Nephron (organoid): ENCODE measurements around the gene INIP.

Source experiments
- H3K27ac Mint-ChIP-seq, 3 experiments: 2 replicates each; pipeline ENCODE4 v1.8.0; 2020; ENCODE audit warnings: mixed read lengths in 3 of 3, mild to moderate bottlenecking in 2 of 3, moderate library complexity in 1 of 3
- H3K27me3 Mint-ChIP-seq: 2 replicates; pipeline ENCODE4 v1.8.0; 2021; ENCODE audit warnings: low read depth, mild to moderate bottlenecking, moderate library complexity, mixed read lengths
- H3K36me3 Mint-ChIP-seq: 2 replicates; pipeline ENCODE4 v1.8.0; 2020; ENCODE audit warnings: low read depth, mixed read lengths
- H3K4me1 Mint-ChIP-seq: 2 replicates; pipeline ENCODE4 v1.8.0; 2020; ENCODE audit warnings: mixed read lengths
- H3K4me3 Mint-ChIP-seq, 3 experiments: 2 replicates each; pipeline ENCODE4 v1.8.0; 2020; ENCODE audit warnings: mild to moderate bottlenecking in 3 of 3, mixed read lengths in 3 of 3, moderate library complexity in 2 of 3
- H3K9me3 Mint-ChIP-seq: 2 replicates; pipeline ENCODE4 v1.8.0; 2020; ENCODE audit warnings: mixed read lengths
- CTCF ChIP-seq, 3 experiments: fragments of 200-600 bp; sonication (generic); IDR thresholded peaks; one replicate each; pipeline ENCODE4 v1.5.0; 2021; ENCODE audit warnings: antibody characterized with exemption in 3 of 3; ENCODE audit not compliant: unreplicated experiment in 3 of 3

Gene INIP

GRCh38 chr9:112719696-112720095 is 1.8 kb upstream of the INIP start:
- Mint-ChIP-seq H3K27ac (peak overlapping the region; percentile 41 to 80 (median 78)), H3K4me1 (peaks cover 9% of the 10 kb centered on the region), H3K9me3 (no peaks in the 10 kb centered on the region), H3K27me3 (no peaks in the 10 kb centered on the region), H3K36me3 (no peaks in the 10 kb centered on the region), H3K4me3 (peak overlapping the region; percentile 17 to 55 (median 33))
- no peak for TF ChIP-seq CTCF (IDR thresholded peaks at IDR 0.05; ENCODE audit: unreplicated experiment in 3 of 3)

GRCh38 chr9:112719241-112719691 is 1.3 kb upstream of the INIP start:
- no peak for TF ChIP-seq CTCF (IDR thresholded peaks at IDR 0.05; ENCODE audit: unreplicated experiment in 3 of 3)
- H3K27me3 Mint-ChIP-seq: no peaks in the 10 kb centered on the region

GRCh38 chr9:112712678-112713077 is 5.2 kb downstream of the INIP start:
- Mint-ChIP-seq H3K36me3 (peaks cover 35% of the 10 kb centered on the region), H3K4me3 (peak overlapping the region in 1 of 3 experiments; percentile 23), H3K27me3 (no peaks in the 10 kb centered on the region), H3K27ac (no peak overlapping the region), H3K4me1 (no peaks in the 10 kb centered on the region), H3K9me3 (peaks cover 13% of the 10 kb centered on the region)
- no peak for TF ChIP-seq CTCF (IDR thresholded peaks at IDR 0.05; ENCODE audit: unreplicated experiment in 3 of 3)

More at GRCh38 chr9:112719241-112719691, 1.3 kb upstream of the INIP start:
- Mint-ChIP-seq H3K4me3 (peak overlapping the region; percentile 80 to 88 (median 84)), H3K9me3 (no peaks in the 10 kb centered on the region), H3K4me1 (peaks cover 9% of the 10 kb centered on the region), H3K27ac (peak overlapping the region; percentile 41 to 80 (median 78)), H3K36me3 (peaks cover 3% of the 10 kb centered on the region)

GRCh38 chr9:112711050-112711689 is 6.7 kb downstream of the INIP start:
- Mint-ChIP-seq H3K4me1 (peaks cover 5% of the 10 kb centered on the region), H3K27me3 (no peaks in the 10 kb centered on the region)

GRCh38 chr9:112705768-112706427 is 12.0 kb downstream of the INIP start:
- Mint-ChIP-seq H3K4me1 (peaks cover 5% of the 10 kb centered on the region), H3K36me3 (peaks cover 17% of the 10 kb centered on the region)

More at GRCh38 chr9:112711050-112711689, 6.7 kb downstream of the INIP start:
- TF ChIP-seq CTCF (IDR thresholded peaks at IDR 0.05; ENCODE audit: unreplicated experiment in 3 of 3): peak; percentile 55 to 64 (median 56)
- Mint-ChIP-seq H3K36me3 (peaks cover 35% of the 10 kb centered on the region), H3K27ac (no peak overlapping the region), H3K4me3 (no peak overlapping the region), H3K9me3 (peaks cover 13% of the 10 kb centered on the region)

More at GRCh38 chr9:112705768-112706427, 12.0 kb downstream of the INIP start:
- no peak overlapping the region for H3K4me3 Mint-ChIP-seq
- peak; percentile 50 to 58 (median 50) for TF ChIP-seq CTCF (IDR thresholded peaks at IDR 0.05; ENCODE audit: unreplicated experiment in 3 of 3)
- no peaks in the 10 kb centered on the region for H3K27me3 Mint-ChIP-seq
- no peaks in the 10 kb centered on the region for H3K9me3 Mint-ChIP-seq
- peak overlapping the region in 1 of 3 experiments; percentile 2 for H3K27ac Mint-ChIP-seq
